Measurements from ENCODE around the gene XAB2.

The XAB2 gene

GRCh38 chr19:7633698-7634097 is 4.4 kb upstream of the XAB2 start, which contains the start of gene PCP2:
TSS of gene PCP2 (minus strand) at chr19:7633719. CDS start at chr19:7633457, 262 bp downstream.
- no peak for DNase-seq (ENCODE audit: low read depth, low spot score)

GRCh38 chr19:7632340-7633203 is 3.2 kb upstream of the XAB2 start:
- DNase-seq (ENCODE audit: low read depth, low spot score): no peak

- no peak for DNase-seq (ENCODE audit: low read depth, low spot score)
Observed at GRCh38 chr19:7631577-7631976, 2.2 kb upstream of the XAB2 start.

- no peak for DNase-seq (ENCODE audit: low read depth, low spot score)
Observed at GRCh38 chr19:7628589-7629311, 595 bp downstream of the XAB2 start.

GRCh38 chr19:7627166-7627565 is 2.2 kb downstream of the XAB2 start:
- no peak for DNase-seq (ENCODE audit: low read depth, low spot score)

- no peak for DNase-seq (ENCODE audit: low read depth, low spot score)
Observed at GRCh38 chr19:7625763-7626372, 3.5 kb downstream of the XAB2 start.

- DNase-seq (ENCODE audit: low read depth, low spot score): no peak
Observed at GRCh38 chr19:7624810-7625209, 4.5 kb downstream of the XAB2 start.

- no peak for DNase-seq (ENCODE audit: low read depth, low spot score)
Observed at GRCh38 chr19:7623725-7624603, 5.4 kb downstream of the XAB2 start.

- DNase-seq (ENCODE audit: low read depth, low spot score): no peak
Observed at GRCh38 chr19:7622933-7623685, 6.2 kb downstream of the XAB2 start.

GRCh38 chr19:7620442-7621412 is 8.6 kb downstream of the XAB2 start:
- no peak for DNase-seq (ENCODE audit: low read depth, low spot score)

GRCh38 chr19:7619671-7620441 is 9.5 kb downstream of the XAB2 start:
- no peak for DNase-seq (ENCODE audit: low read depth, low spot score)

GRCh38 chr19:7618771-7619510 is 10.4 kb downstream of the XAB2 start:
- DNase-seq (ENCODE audit: low read depth, low spot score): no peak

GRCh38 chr19:7618348-7618747 is 11.0 kb downstream of the XAB2 start:
- DNase-seq (ENCODE audit: low read depth, low spot score): no peak

GRCh38 chr19:7617735-7618134 is 11.6 kb downstream of the XAB2 start:
- DNase-seq (ENCODE audit: low read depth, low spot score): no peak

- no peak for DNase-seq (ENCODE audit: low read depth, low spot score)
Observed at GRCh38 chr19:7617172-7617571, 12.2 kb downstream of the XAB2 start.

GRCh38 chr19:7614859-7615741 is 14.2 kb downstream of the XAB2 start:
- DNase-seq (ENCODE audit: low read depth, low spot score): no peak
